Uterus (tissue), 4 donors: ENCODE results near the gene TSPAN9. TPM values are rescaled to one million over a fixed set of nuclear protein-coding genes. Genes with fewer than 3 reads are reported as not detected.

ENCODE experiments used
- DNase-seq, 2 donors: peaks; one replicate each; pipeline ENCODE4 v3.0.0-alpha.2; 2019 to 2020
- H3K27ac ChIP-seq, 2 donors: fragments of 200-600 bp; sonication (generic); 1 replicate in 1 of 2; 2 replicates in 1 of 2; pipeline ENCODE4 v1.5.1; 2016 to 2018
- H3K27me3 ChIP-seq, 2 donors: fragments of 200-600 bp; sonication (generic); one replicate each; pipeline ENCODE4 v1.5.1; 2018 to 2019; ENCODE audit warnings: control low read depth in 1 of 2
- H3K36me3 ChIP-seq, 2 donors: fragments of 200-600 bp; sonication (generic); one replicate each; pipeline ENCODE4 v1.5.1; 2019; ENCODE audit warnings: control low read depth in 1 of 2
- H3K4me1 ChIP-seq, 2 donors: fragments of 200-600 bp; sonication (generic); one replicate each; pipeline ENCODE4 v1.5.1; 2018 to 2019; ENCODE audit warnings: control low read depth in 1 of 2
- H3K4me3 ChIP-seq, 2 donors: fragments of 200-600 bp; sonication (generic); 1 replicate in 1 of 2; 2 replicates in 1 of 2; pipeline ENCODE4 v1.5.1; 2018 to 2019; ENCODE audit warnings: mild to moderate bottlenecking in 1 of 2
- H3K9me3 ChIP-seq, 2 donors: fragments of 200-600 bp; sonication (generic); one replicate each; pipeline ENCODE4 v1.5.1; 2019; ENCODE audit warnings: control low read depth in 1 of 2
- POLR2A ChIP-seq, 2 donors: fragments of 450-650 bp; IDR thresholded peaks; one replicate each; pipeline ENCODE4 v1.6.1; 2016; ENCODE audit warnings: antibody characterized with exemption in 2 of 2, mild to moderate bottlenecking in 1 of 2, moderate library complexity in 1 of 2
- intact Hi-C: fragments of 100-400 bp; cut with DNase I; formaldehyde crosslinking; loops from one replicate; pipeline ENCODE4 v1.15.1; 2023; ENCODE audit warnings: low total_unique reads
- total RNA-seq, 4 donors: library from RNA; depleted of rRNA in 3 of 4; stranded (reverse); fragments of >200 nt in 3 of 4; gene quantifications; one replicate each; pipeline versions ENCODE4 v1.1.0 to v1.2.4, GENCODE V29; 2014 to 2023
- TF ChIP-seq, protein P1 (sequence below), 4 experiments: fragments of 200-600 bp in 2 of 4; fragments of 450-650 bp in 2 of 4; sonication (generic) in 2 of 4; IDR thresholded peaks; one replicate each; pipeline ENCODE4 v1.5.1; 2016 to 2019; ENCODE audit warnings: antibody characterized with exemption in 4 of 4, mild to moderate bottlenecking in 2 of 4, moderate library complexity in 1 of 4
- donor health status: DM: yes; HTN: yes; CAD: no.

The TSPAN9 gene
- total RNA-seq, 4 donors from 2014 or later, result 47.9 to 106 (median 65.1) TPM

DNA sequence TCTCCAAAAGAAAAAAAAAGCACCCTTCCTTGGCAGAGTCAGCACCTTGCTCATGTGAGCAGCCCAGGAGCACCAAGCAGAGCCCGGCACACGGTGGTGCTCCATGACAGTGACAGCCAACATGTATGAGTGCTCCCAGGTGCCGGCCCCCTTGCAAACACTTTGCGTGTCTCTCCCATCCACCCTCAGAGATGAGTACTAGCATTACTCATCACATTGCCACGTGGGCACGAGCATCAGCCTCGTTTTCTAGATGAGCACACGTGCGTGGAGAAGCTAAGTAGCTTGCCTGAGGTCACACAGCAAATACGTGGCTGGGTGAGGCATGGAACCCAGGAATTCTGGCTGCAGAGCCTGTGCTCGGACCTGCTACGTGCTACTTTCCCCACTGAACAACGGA is 235.9 kb downstream of the TSPAN9 start:
- H3K4me1 ChIP-seq, result no peaks in the 10 kb centered on the region
- no peak overlapping the region for H3K4me3 ChIP-seq
- DNase-seq, result no peak
- H3K36me3 ChIP-seq, result no peaks in the 10 kb centered on the region
- H3K9me3 ChIP-seq, result no peaks in the 10 kb centered on the region
- TF ChIP-seq POLR2A (IDR thresholded peaks at IDR 0.05), result no peak
- TF ChIP-seq, protein P1, sequence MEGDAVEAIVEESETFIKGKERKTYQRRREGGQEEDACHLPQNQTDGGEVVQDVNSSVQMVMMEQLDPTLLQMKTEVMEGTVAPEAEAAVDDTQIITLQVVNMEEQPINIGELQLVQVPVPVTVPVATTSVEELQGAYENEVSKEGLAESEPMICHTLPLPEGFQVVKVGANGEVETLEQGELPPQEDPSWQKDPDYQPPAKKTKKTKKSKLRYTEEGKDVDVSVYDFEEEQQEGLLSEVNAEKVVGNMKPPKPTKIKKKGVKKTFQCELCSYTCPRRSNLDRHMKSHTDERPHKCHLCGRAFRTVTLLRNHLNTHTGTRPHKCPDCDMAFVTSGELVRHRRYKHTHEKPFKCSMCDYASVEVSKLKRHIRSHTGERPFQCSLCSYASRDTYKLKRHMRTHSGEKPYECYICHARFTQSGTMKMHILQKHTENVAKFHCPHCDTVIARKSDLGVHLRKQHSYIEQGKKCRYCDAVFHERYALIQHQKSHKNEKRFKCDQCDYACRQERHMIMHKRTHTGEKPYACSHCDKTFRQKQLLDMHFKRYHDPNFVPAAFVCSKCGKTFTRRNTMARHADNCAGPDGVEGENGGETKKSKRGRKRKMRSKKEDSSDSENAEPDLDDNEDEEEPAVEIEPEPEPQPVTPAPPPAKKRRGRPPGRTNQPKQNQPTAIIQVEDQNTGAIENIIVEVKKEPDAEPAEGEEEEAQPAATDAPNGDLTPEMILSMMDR (IDR thresholded peaks at IDR 0.05), result no peak
- H3K27ac ChIP-seq, result no peak overlapping the region
- H3K27me3 ChIP-seq, result no peaks in the 10 kb centered on the region
- intact Hi-C loops, result no loop called here

DNA sequence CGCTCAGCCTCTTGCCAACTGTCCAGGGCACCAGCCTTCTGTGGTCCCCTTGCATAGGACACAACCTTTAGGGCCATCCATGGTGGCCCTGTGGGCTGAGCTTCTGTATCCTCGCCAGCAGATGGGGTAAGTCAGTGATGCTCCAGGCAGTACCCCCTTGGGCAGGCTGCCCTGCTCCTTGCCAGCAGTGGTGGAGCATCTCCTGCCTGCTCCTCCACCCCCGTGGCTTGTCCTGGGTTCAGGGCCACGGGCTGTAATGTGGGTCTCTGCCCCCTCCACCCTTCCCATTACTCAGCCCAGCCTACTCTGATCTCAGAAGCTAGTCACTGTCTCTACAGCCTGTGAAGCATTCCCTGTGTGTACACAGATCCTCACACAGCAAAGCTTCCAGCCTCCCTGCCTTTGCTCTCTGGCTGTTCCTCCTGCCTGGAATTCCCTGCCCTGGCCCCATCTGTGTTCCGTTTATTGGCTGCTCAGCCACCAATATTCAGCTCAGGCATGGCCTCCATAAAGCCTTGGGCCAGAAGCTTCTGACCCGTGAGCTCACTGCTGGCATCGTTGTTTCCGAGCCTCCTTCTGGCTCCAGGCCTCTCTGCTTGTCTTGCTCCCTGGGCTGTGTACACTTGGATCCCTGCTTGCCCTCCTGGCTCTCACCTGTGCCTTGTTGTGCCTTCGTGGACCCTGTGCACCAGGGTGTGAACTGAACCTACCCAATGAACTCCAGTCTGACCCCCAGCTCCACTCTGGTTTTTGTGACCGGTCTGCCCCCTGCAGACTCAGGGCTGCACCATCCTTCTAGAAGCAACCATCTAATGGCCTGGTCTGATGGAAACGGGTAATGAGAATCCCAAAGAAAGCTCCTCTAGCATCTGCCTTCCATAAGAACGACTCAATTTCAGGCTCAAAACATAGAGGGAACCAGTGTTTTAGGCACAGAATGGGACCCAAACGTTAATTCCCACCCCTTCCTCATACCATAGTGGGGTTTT is 236.8 kb downstream of the TSPAN9 start:
- TF ChIP-seq, protein P1 (IDR thresholded peaks at IDR 0.05), result no peak
- TF ChIP-seq POLR2A (IDR thresholded peaks at IDR 0.05), result no peak
- no peaks in the 10 kb centered on the region for H3K36me3 ChIP-seq
- intact Hi-C loops, result no loop called here
- H3K27ac ChIP-seq, result no peak overlapping the region
- peak in 1 of 2 donors; percentile 48 for DNase-seq
- no peaks in the 10 kb centered on the region for H3K27me3 ChIP-seq
- no peak overlapping the region for H3K4me3 ChIP-seq
- H3K4me1 ChIP-seq, result no peaks in the 10 kb centered on the region
- H3K9me3 ChIP-seq, result no peaks in the 10 kb centered on the region

DNA sequence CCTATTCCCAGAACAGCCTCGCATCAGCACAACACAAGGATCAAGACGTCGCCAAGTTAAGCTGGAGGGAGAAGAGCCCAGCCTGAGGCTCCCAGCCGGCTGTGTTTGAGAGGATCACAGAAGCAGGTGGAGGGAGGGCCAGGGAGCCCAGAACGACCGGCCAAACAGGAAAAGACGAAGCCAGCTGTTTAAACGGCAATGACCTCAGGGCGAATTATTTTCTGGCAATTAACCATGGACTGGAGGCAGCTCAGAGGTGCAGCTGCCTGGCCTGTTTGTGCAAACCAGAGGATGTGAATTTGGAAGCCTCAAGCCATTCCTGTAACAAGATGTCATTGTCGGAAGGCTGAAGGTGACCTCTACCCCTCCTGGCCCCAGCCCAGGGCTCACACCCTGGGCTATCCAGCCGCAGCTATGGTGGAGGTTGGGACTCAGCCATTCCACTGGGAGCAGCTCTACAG is 238.1 kb downstream of the TSPAN9 start:
- H3K9me3 ChIP-seq, result no peaks in the 10 kb centered on the region
- no peaks in the 10 kb centered on the region for H3K36me3 ChIP-seq
- H3K4me3 ChIP-seq, result no peak overlapping the region
- no peaks in the 10 kb centered on the region for H3K4me1 ChIP-seq
- H3K27ac ChIP-seq, result no peak overlapping the region
- DNase-seq, result peak; percentile 72 to 77
- no peak for TF ChIP-seq POLR2A (IDR thresholded peaks at IDR 0.05)
- TF ChIP-seq, protein P1 (IDR thresholded peaks at IDR 0.05), result no peak
- H3K27me3 ChIP-seq, result no peaks in the 10 kb centered on the region
- intact Hi-C loops, result no loop called here

DNA sequence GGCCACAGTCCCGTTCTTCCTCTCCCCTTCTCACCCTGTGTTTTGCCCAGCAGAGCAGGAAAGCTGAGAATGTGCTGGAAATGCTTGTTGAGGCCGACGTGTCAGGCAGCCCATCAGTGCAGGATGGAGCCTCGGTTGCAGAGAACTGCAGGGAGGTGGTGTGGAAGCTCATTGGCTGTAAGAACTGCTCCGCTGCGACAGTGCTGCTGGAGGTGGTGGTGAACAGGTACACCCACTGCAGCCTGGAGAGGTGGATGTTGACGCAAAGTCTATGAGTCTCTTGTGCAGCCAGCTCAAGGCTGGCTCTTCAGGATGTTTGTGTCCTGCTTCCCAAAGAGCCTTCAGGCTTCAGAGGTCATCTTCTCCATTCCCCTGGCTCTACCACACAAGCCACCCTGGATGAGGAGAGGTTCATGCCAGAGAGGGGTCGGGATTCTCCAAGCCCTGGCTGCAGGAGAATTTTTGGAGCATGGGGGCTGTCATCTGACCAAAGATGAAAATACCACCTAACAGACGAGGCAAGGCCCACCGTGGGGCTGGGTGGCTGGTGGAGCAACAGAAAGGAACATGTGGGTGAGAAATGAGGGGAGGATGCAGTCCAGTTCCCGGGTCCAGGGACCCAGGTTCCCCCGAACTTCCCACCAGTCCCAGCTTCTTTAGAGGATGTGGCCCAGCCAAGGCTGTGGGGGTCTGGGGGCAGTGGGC is 239.7 kb downstream of the TSPAN9 start:
- Histone ChIP-seq H3K27ac (no peak overlapping the region), H3K36me3 (no peaks in the 10 kb centered on the region), H3K9me3 (no peaks in the 10 kb centered on the region), H3K27me3 (no peaks in the 10 kb centered on the region), H3K4me3 (no peak overlapping the region), H3K4me1 (no peaks in the 10 kb centered on the region)
- no peak for DNase-seq
- no peak for TF ChIP-seq POLR2A (IDR thresholded peaks at IDR 0.05)
- intact Hi-C loops, result no loop called here

DNA sequence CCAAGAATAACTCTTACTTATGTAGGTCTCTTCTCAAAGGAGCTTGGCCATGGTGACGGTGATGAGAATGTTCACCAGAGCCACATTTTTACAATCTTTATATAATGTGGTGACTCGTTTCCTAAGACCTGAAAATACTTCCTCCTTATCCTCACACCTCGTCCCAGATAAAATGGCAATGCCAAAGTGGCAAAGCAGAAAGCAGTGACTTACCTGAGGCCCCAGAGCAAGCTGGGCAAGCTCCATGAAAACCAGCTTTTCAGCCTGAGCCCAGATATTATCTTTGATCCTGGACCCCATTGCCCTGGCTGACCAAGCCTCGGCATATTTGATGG is 240.3 kb downstream of the TSPAN9 start:
- no peak for TF ChIP-seq POLR2A (IDR thresholded peaks at IDR 0.05)
- TF ChIP-seq, protein P1 (IDR thresholded peaks at IDR 0.05), result no peak
- Histone ChIP-seq H3K9me3 (no peaks in the 10 kb centered on the region), H3K36me3 (no peaks in the 10 kb centered on the region), H3K27ac (no peak overlapping the region), H3K4me1 (no peaks in the 10 kb centered on the region), H3K4me3 (no peak overlapping the region), H3K27me3 (no peaks in the 10 kb centered on the region)
- no peak for DNase-seq
- intact Hi-C loops, result no loop called here
